Amniotic stem cell (primary cell): ENCODE results near the gene REV3L.
A peak's percentile ranks its signal among the peaks of the same experiment; 100 is the strongest.
"Not testable (repeated sequence)": the region's sequence is repeated elsewhere in the genome, so short reads cannot be mapped to it uniquely, and the experiment has no call there.

Experiments
- DNase-seq: peaks from one replicate; lab custom pipeline; 2025; lab: John Stamatoyannopoulos, UW

The REV3L gene

GRCh38 chr6:111300938-111301800 is 181.8 kb downstream of the REV3L start:
- peak; percentile 0 for DNase-seq

DNA sequence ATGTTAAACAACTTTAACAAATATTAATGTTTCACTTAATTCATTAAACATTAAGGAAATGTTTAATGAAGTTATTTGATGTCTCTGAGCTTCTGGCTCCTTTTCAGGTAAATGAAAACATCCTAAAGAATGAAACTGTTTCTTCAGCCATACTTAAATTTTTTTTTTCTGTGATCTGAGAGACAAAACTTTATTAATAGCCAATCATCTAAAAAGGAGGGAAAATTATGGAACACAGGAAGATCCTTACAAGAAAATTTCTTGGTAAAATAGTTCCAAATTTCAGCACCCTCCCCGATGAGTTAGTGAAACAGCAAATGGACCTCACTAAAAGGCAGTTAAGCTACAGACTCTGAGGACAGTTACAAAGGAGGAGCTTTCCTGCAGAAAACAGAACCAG is 185.2 kb downstream of the REV3L start:
- DNase-seq: no peak

GRCh38 chr6:111294374-111294967 is 188.5 kb downstream of the REV3L start:
- DNase-seq: no peak

DNA sequence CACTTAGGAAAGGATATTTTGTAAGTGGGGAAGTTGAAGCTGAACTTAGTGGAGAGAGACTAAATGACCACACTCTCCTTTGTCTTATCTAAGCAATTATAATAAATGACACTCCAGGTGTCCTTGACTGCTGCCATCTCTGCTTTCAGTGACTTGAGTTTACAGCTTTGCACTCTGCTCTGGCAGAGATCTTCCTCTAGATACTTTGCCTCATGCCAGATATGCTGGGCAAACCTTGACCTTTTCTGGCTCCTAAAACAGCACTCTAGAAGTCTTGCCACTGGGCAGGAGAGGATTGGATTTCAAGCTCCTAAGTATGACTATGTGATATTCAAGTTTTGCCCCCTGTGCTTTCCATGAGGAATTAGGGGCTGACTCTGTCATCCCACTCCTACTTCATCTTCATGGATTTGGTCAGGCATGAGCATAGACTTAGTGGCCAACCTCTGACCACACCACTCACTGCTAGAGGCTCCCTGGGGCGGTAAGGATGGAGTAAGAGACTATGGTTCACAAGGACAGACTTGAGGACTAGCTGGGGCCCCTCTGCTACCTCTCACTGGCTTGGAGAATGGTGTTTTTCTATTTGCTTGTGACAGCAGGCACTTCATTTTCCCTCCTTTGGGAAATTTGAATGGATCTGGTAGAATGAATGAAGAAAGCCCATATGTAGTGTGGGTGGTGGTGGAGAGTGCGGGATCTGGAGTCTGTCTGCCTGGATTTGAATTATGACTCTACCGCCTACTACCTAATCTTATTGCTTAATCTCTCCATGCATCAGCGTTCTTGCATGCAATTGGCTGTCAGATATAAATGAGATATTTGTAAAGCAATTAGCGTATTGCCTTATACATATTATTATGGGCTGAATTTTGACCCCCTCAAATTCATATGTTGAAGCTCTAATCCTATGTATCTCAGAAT is 191.4 kb downstream of the REV3L start:
- no peak for DNase-seq

GRCh38 chr6:111290689-111291335 is 192.2 kb downstream of the REV3L start:
- DNase-seq: not testable (repeated sequence)

- not testable (repeated sequence) for DNase-seq
These were observed 198.7 kb downstream of the REV3L start for GRCh38 chr6:111284356-111284755.

GRCh38 chr6:111283707-111284106 is 199.3 kb downstream of the REV3L start:
- DNase-seq: no peak

DNA sequence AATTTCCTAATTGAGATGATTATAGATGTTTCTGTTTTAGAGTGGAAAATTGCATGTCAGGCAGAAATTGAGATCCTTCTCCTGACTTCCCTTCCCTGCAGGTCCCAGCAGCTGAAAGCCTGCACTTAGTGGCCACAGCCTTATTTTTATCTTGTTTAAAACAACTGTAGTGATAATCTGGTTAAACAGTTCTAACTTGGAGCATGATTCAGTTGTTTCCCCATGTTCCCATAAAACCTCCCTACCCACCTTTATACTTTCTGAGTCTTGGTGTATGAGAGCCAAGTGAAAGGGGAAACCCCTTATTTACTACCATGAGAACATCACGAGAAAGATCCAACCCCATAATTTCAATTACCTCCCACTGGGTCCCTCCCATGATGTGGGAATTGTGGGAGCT is 200.5 kb downstream of the REV3L start:
- DNase-seq: no peak

DNA sequence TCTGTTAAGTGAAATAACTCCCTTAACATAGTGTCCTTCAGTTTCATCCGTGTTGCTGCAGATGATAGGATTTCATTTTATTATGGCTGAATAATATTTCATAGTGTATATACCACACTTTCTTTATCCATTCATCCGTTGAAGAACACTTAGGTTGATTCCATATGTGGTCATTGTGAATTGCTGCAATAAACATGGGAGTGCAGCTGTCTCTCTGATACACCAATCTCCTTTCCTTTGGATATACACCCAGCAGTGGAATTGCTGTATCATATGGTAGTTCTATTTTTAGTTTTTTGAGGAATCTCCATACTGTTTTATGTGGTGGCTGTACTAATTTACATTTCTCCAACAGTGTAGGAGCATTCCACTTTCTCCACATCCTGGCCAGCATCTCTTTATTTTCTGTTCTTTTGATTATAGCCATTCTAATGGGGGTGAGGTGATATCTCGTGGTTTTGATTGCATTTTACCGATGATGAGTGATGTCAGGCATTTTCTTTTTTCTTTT is 202.5 kb downstream of the REV3L start:
- no peak for DNase-seq

GRCh38 chr6:111278731-111279130 is 204.3 kb downstream of the REV3L start:
- DNase-seq: no peak

DNA sequence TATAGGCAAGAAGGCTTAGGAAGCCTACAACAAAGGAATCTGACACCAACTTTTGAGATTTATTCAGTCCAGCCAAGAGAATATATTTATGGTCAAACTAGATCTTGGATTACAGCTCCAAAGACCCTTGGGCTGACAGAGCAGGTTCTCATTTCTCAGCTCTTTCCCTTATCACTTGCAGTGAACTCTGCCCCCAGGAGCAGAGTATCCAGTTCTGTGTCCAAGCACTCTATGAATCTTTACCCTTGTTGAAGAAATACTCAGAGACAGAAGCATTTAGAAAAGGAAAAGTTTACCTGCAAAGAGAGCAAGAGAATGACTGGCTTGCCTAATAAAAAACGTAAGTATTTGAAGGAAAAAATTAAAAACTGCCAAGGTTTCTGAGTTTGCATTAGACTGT is 205.2 kb downstream of the REV3L start:
- no peak for DNase-seq

- DNase-seq: no peak
These were observed 206.3 kb downstream of the REV3L start for GRCh38 chr6:111276736-111277135.

- no peak for DNase-seq
These were observed 206.7 kb downstream of the REV3L start for GRCh38 chr6:111276335-111276734.

DNA sequence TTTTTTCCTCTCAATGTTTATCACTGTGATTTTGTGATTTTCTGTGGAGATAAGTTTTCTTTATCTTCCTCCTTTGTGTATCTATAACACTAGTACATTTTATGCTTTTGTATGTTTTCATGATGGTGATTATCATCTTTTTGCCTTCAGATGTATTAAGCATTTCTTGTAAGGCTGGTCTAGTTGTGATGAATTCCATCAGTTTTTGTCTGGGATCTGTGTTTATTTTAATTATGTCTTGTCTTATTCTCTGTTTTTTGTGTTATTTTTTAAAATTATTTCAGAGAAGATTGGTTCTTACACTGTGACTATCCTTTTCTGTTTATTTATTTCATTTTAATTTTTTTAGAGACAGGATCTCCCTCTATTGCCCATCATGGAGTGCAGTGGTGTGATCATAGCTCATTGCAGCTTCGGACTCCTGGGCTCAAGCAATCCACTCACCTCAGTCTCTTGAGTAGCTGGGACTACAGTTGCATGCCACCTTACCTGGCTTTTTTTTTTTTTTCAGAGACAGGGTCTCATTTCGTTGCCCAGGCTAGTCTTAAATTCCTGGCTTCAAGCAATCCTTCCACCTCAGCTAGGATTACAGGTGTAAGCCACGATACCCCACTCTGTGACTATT is 208.3 kb downstream of the REV3L start:
- no peak for DNase-seq

- no peak for DNase-seq
These were observed 212.9 kb downstream of the REV3L start for GRCh38 chr6:111270121-111270520.

DNA sequence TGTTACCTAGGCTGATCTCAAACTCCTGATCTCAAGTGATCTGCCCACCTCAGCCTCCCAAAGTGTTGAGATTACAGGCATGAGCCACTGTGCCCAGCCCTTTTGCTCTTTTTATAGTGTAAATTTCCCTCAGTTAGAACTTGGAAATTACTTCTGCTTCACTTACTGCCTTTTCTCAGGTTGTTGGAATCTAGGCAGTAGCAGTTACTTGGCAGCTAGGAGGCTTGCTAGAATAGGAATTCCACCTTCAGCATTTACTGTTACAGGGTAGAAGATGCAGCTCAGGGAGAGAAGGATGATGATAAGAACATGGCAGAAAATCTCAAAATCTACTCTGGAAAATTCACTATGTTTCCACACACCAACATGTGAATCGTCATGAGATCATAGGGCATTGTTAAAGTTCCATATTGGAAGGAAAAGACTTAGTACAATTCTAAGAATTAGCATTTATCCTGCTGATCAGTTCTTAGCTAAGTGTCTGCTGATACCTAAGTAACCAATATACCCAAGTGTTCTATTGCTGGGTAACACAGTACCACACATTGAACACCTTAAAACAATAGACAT is 213.5 kb downstream of the REV3L start:
- DNase-seq: no peak

DNA sequence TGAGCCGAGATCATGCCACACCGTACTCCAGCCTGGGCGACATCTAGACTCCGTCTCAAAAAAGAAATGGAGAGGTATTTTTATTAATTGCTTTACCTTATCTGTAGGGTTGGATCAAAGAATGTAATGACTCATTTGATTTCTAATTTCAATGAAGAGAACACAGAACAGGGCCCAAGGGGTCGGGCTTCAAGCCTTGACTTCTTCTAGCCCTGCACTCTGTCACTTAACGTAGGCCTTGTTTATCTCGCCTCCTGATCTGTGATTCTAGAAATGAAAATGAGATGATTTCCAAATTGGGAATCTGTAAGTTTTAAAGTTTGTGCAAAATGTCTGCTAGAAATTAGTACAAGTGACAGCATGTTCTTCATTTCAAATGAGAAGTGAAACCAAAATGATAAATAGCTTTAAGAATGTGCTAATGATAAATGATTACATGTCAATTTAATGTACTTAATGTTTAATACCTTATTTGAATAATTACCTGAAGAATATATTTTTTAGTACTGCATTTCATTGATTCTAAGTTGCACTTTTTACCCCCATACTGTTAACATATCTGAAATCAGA is 215.2 kb downstream of the REV3L start:
- DNase-seq: no peak

- no peak for DNase-seq
These were observed 216.7 kb downstream of the REV3L start for GRCh38 chr6:111266276-111266675.

DNA sequence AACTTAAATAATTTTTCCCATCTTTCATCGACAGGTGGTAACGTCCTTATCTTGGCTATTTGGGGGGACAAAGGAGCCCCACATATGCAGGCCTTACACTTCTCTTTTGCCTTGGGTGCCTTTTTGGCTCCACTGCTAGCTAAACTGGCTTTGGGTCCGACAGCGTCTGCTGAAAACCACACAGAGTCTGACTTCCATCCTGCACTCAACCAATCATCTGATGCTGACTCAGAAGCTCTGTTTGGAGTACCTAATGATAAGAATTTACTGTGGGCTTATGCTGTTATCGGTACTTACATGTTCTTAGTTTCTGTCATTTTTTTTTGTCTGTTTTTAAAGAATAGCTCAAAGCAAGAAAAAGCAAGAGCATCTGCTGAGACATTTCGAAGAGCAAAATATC is 217.2 kb downstream of the REV3L start:
- DNase-seq: no peak

GRCh38 chr6:111263837-111264236 is 219.2 kb downstream of the REV3L start:
- peak; percentile 63 for DNase-seq
